ENCODE results near the gene INVS. TPM values are rescaled to one million over a fixed set of nuclear protein-coding genes. Genes with fewer than 3 reads are reported as not detected.
"Not testable (repeated sequence)": the region's sequence is repeated elsewhere in the genome, so short reads cannot be mapped to it uniquely, and the experiment has no call there.

INVS gene
- polyA plus RNA-seq, 3 donors: 2.9 to 6.7 (median 4.2) TPM

- Mint-ChIP-seq H3K4me1 (peaks cover 42% of the 10 kb centered on the region), H3K4me3 (no peak overlapping the region), H3K36me3 (peaks cover 2 to 13% of the 10 kb centered on the region in 2 donors), H3K27ac (no peak overlapping the region), H3K27me3 (ENCODE audit: low read depth in 3 of 3) (peaks cover 0 to 4% (median 0%) of the 10 kb centered on the region in 3 donors), H3K9me3 (no peaks in the 10 kb centered on the region)
- Histone ChIP-seq H3K79me2 (ENCODE audit: insufficient read depth, low read length) (peaks cover 100% of the 10 kb centered on the region), H3K9me3 (replicated peaks in 1 of 2; ENCODE audit: control insufficient read depth in 1 of 2, insufficient read depth in 1 of 2, low read length in 2 of 2) (no peaks in the 10 kb centered on the region), H2AFZ (ENCODE audit: insufficient read depth, low read depth, low read length, poor library complexity, severe bottlenecking) (no peak overlapping the region), H3K4me3 (replicated peaks in 1 of 3; ENCODE audit: low read depth in 2 of 3, low read length in 3 of 3) (no peak overlapping the region), H4K20me1 (ENCODE audit: insufficient read depth, low read length) (peaks cover 95% of the 10 kb centered on the region), H3K9ac (ENCODE audit: insufficient read depth, low read length, poor library complexity, severe bottlenecking) (no peak overlapping the region), H3K36me3 (replicated peaks in 1 of 2; ENCODE audit: control insufficient read depth in 1 of 2, insufficient read depth in 2 of 2, low read length in 2 of 2) (no peaks in the 10 kb centered on the region), H3K4me1 (ENCODE audit: control insufficient read depth in 1 of 2, insufficient read depth in 2 of 2, low read length in 2 of 2) (peaks cover 5 to 10% of the 10 kb centered on the region in 2 donors), H3K4me2 (replicated peaks; ENCODE audit: extremely low read depth, low read length, poor library complexity, severe bottlenecking) (no peak overlapping the region), H3K27me3 (ENCODE audit: control insufficient read depth in 2 of 2, insufficient read depth in 2 of 2, low read length in 2 of 2) (no peaks in the 10 kb centered on the region), H3K27ac (ENCODE audit: low read depth in 1 of 2, low read length in 2 of 2) (no peak overlapping the region)
- no peak for TF ChIP-seq CTCF (IDR thresholded peaks at IDR 0.05)
- DNase-seq: no peak
- WGBS (ENCODE audit: insufficient coverage): no CpG with 5 or more reads among the region's 1 CpG
- intact Hi-C loops (cut with micrococcal nuclease): loop anchor here in 1 of 2 donors (10.0 kb wide), 3 partner anchors 267 to 1303 kb away; partner anchors contain the start of genes MRPL50, NR4A3 and ZNF189
These were observed 7.4 kb upstream of the INVS start for GRCh38 chr9:100091650-100092049.

GRCh38 chr9:100092066-100092465, 7.0 kb upstream of the INVS start:
- Mint-ChIP-seq H3K27ac (no peak overlapping the region), H3K36me3 (peaks cover 2 to 14% of the 10 kb centered on the region in 2 donors), H3K4me3 (no peak overlapping the region), H3K4me1 (peaks cover 42% of the 10 kb centered on the region), H3K27me3 (ENCODE audit: low read depth in 3 of 3) (peaks cover 0 to 4% (median 0%) of the 10 kb centered on the region in 3 donors), H3K9me3 (no peaks in the 10 kb centered on the region)
- Histone ChIP-seq H2AFZ (ENCODE audit: insufficient read depth, low read depth, low read length, poor library complexity, severe bottlenecking) (no peak overlapping the region), H4K20me1 (ENCODE audit: insufficient read depth, low read length) (peaks cover 91% of the 10 kb centered on the region), H3K9me3 (replicated peaks in 1 of 2; ENCODE audit: control insufficient read depth in 1 of 2, insufficient read depth in 1 of 2, low read length in 2 of 2) (no peaks in the 10 kb centered on the region), H3K27ac (ENCODE audit: low read depth in 1 of 2, low read length in 2 of 2) (no peak overlapping the region), H3K79me2 (ENCODE audit: insufficient read depth, low read length) (peaks cover 100% of the 10 kb centered on the region), H3K27me3 (ENCODE audit: control insufficient read depth in 2 of 2, insufficient read depth in 2 of 2, low read length in 2 of 2) (no peaks in the 10 kb centered on the region), H3K36me3 (replicated peaks in 1 of 2; ENCODE audit: control insufficient read depth in 1 of 2, insufficient read depth in 2 of 2, low read length in 2 of 2) (no peaks in the 10 kb centered on the region), H3K4me3 (replicated peaks in 1 of 3; ENCODE audit: low read depth in 2 of 3, low read length in 3 of 3) (no peak overlapping the region), H3K4me2 (replicated peaks; ENCODE audit: extremely low read depth, low read length, poor library complexity, severe bottlenecking) (no peak overlapping the region), H3K9ac (ENCODE audit: insufficient read depth, low read length, poor library complexity, severe bottlenecking) (no peak overlapping the region), H3K4me1 (ENCODE audit: control insufficient read depth in 1 of 2, insufficient read depth in 2 of 2, low read length in 2 of 2) (peaks cover 4 to 11% of the 10 kb centered on the region in 2 donors)
- intact Hi-C loops (cut with micrococcal nuclease): loop anchor here in 1 of 2 donors (10.0 kb wide), 3 partner anchors 267 to 1303 kb away; partner anchors contain the start of genes MRPL50, NR4A3 and ZNF189
- no peak for TF ChIP-seq CTCF (IDR thresholded peaks at IDR 0.05)
- DNase-seq: no peak
- WGBS (ENCODE audit: insufficient coverage): no CpG with 5 or more reads among the region's 1 CpG

- not testable (repeated sequence) for H3K27me3 Mint-ChIP-seq (ENCODE audit: low read depth in 3 of 3); H3K9me3 ChIP-seq (replicated peaks in 1 of 2; ENCODE audit: control insufficient read depth in 1 of 2, insufficient read depth in 1 of 2, low read length in 2 of 2); H3K27ac Mint-ChIP-seq; H3K4me2 ChIP-seq (replicated peaks; ENCODE audit: extremely low read depth, low read length, poor library complexity, severe bottlenecking); H3K36me3 ChIP-seq (replicated peaks in 1 of 2; ENCODE audit: control insufficient read depth in 1 of 2, insufficient read depth in 2 of 2, low read length in 2 of 2); H3K27ac ChIP-seq (ENCODE audit: low read depth in 1 of 2, low read length in 2 of 2); H3K4me3 ChIP-seq (replicated peaks in 1 of 3; ENCODE audit: low read depth in 2 of 3, low read length in 3 of 3); H2AFZ ChIP-seq (ENCODE audit: insufficient read depth, low read depth, low read length, poor library complexity, severe bottlenecking); H3K9ac ChIP-seq (ENCODE audit: insufficient read depth, low read length, poor library complexity, severe bottlenecking); DNase-seq; H3K9me3 Mint-ChIP-seq; H3K4me3 Mint-ChIP-seq; H3K27me3 ChIP-seq (ENCODE audit: control insufficient read depth in 2 of 2, insufficient read depth in 2 of 2, low read length in 2 of 2)
- Histone ChIP-seq H4K20me1 (ENCODE audit: insufficient read depth, low read length) (peaks cover 79% of the 10 kb centered on the region), H3K4me1 (ENCODE audit: control insufficient read depth in 1 of 2, insufficient read depth in 2 of 2, low read length in 2 of 2) (peaks cover 8 to 15% of the 10 kb centered on the region in 2 donors), H3K79me2 (ENCODE audit: insufficient read depth, low read length) (peaks cover 98% of the 10 kb centered on the region)
- Mint-ChIP-seq H3K4me1 (peaks cover 34% of the 10 kb centered on the region), H3K36me3 (peaks cover 2 to 10% of the 10 kb centered on the region in 2 donors)
- intact Hi-C loops (cut with micrococcal nuclease): loop anchor here in 1 of 2 donors (10.0 kb wide), 3 partner anchors 270 to 1300 kb away; partner anchors contain the start of genes MRPL50, NR4A3 and ZNF189
- WGBS (ENCODE audit: insufficient coverage): 100% methylated on average over 1 of the region's 2 CpGs
These were observed 4.6 kb upstream of the INVS start for GRCh38 chr9:100094411-100094810.
